ENCODE measurements around the gene SLIT3.

Gene SLIT3

GRCh38 chr5:169300468-169301385 is at the start of gene SLIT3:
Gene SLIT3 (minus strand): TSS chr5:169301139. CDS start chr5:169300709, 430 bp downstream.
- DNase-seq (ENCODE audit: low spot score) = no peak

DNA sequence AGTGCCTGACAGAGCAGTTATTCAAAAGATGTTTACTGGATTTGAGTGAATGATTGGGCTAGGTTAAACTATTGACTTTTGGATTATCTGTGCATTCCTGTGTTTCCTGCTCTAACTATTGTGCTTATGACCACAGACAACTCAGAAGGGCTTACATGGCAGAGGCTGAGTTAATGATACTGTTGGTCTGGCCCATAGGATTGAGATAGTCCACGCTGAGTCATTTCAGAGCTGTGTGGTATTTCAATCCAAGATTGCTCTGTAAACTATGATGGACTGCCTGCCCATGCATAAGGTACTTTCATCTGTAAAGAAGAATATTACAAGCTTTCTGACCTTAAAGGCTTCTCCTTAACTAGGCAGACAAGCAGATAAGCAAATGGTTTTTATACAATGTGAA is 49.1 kb upstream of the SLIT3 start:
- no peak for DNase-seq (ENCODE audit: low spot score)

- no peak for DNase-seq (ENCODE audit: low spot score)
Measured at GRCh38 chr5:169347786-169348185, 46.8 kb upstream of the SLIT3 start.

- DNase-seq (ENCODE audit: low spot score) = no peak
Measured at GRCh38 chr5:169344629-169345028, 43.7 kb upstream of the SLIT3 start.

DNA sequence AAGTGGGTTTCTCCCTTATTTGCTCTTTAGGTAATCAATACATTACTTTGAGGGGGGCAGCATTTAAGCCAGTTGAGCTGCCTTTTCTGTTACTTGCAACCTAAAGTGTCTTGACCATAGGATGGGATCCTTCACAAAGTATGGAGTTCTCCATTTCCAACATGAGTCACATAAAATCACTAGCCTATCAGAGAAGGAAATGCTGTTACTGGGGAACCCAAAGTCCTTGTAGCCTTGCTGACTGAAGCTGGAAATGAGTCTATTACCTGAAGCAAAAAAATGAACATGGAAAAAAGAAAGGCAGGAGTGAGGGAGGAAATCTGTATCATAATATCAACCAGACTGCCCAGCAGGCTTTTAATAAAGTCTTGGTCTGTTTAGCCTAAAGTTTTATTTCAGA is 42.8 kb upstream of the SLIT3 start:
- no peak for DNase-seq (ENCODE audit: low spot score)

DNA sequence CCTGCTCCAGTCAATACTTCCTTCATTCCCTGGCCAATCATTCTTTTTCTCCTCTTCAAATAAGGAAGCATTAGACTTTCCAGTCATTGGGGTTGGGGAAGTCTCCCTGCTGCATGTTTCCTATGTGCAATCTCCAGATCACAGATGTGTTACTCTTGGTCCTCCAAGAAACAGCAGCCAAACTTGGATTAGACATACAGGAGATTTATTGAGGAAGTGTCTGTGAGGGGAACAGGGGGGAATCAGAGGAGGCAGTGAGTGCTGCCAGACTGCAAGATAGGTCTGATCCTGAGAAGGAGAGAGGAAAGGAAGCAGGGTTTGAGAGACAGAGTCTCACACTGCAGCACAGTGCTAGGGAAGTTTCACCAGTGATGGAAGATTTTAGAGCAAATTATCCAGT is 40.6 kb upstream of the SLIT3 start:
- DNase-seq (ENCODE audit: low spot score) = no peak

- DNase-seq (ENCODE audit: low spot score) = no peak
Measured at GRCh38 chr5:169339869-169340268, 38.9 kb upstream of the SLIT3 start.

GRCh38 chr5:169336242-169336641 is 35.3 kb upstream of the SLIT3 start:
- no peak for DNase-seq (ENCODE audit: low spot score)

DNA sequence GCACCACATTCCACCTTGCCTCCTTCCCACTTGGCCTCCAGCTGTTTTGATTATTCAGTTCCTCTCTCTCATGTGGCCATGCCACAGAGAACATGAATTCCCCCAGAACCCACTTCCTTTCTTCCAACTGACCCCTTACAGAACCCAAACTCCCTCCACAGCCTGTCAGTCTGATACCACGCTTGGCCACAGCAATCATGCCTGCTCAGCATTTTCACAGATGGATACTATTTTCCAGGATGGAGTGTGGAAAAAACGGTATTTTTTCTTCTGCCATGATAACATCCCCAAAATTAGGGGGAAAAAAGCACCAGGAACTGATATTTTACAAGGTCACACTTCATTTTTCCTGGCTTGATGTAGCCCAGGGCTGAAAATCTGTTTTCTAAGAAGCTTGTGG is 34.9 kb upstream of the SLIT3 start:
- DNase-seq (ENCODE audit: low spot score) = no peak

DNA sequence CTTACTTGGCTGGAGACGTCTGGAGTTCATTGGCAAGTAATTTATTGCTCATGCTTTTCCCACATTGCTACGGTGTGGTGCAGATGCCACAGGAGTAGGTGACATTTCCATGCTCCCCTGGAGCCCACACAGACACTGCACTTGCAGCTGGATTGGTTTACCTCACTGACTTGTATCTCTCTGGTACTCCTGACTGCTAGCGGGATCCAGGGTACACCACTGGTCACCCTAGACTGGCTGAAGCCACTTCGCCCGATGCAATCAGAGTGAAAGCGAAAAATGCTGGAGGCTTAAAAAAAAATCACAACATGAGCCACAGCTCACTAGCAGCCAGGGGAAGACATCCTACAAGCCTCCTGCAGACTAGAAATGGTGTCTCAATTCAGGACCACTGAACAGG is 32.6 kb upstream of the SLIT3 start:
- DNase-seq (ENCODE audit: low spot score) = no peak

- DNase-seq (ENCODE audit: low spot score) = no peak
Measured at GRCh38 chr5:169331292-169331852, 30.4 kb upstream of the SLIT3 start.

- no peak for DNase-seq (ENCODE audit: low spot score)
Measured at GRCh38 chr5:169328401-169328800, 27.5 kb upstream of the SLIT3 start.

DNA sequence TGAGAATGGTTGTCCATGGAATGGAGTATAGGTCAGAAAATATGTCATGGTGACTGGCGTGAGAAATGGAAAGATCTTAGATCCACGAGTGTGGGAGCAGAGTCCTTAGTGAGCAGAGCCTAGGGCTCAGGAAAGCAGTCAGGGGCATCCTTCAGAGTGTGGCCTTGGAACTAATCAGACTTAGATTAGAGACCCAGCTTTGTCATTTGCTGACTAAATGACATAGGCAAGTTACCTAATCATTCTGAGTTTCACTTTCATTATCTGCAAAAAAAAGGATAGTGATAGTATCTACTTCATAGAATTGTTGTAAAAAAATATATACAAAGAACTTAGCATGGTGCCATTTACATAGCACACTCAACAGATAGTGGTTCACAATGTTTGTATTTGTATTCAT is 24.3 kb upstream of the SLIT3 start:
- DNase-seq (ENCODE audit: low spot score) = no peak

GRCh38 chr5:169318556-169318955 is 17.6 kb upstream of the SLIT3 start:
- DNase-seq (ENCODE audit: low spot score) = no peak

DNA sequence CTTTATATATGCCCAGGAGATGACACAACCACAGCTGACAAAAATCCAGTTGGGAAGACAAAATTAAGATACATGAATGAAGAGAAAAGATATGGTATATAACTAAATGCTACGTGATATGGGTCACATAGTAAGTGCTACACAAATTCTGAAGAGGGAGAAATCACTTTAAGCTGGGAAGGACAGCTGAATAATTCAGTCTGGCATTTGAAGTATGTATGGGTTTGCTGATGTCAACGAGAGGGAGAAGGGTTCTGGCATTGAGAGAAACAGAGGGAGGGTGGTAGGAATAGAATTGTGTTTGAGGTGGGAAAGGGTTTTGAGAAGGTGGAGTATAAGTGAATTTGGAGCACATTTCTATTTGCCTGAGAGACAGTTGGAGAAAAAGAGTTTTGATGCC is 6.7 kb upstream of the SLIT3 start:
- no peak for DNase-seq (ENCODE audit: low spot score)

DNA sequence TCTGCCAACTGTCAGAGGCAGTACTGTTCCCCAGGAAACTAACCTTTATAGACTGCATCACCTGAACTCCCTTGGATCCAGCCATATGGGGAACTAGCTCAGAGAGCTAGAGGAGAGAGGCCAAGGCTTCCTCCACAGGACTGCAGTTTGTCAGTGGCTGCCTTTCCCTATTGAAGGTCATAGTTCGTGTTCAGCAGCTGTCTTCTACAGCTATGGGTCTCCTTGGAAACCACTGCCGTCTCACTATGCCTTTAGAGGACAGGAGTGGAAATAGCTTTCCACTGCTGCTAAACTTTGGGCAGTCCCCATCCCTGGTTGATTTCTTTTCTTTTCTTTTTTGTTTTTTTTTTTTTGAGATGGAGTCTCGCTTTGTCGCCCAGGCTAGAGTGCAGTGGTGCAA is 4.4 kb upstream of the SLIT3 start:
- DNase-seq (ENCODE audit: low spot score) = no peak

DNA sequence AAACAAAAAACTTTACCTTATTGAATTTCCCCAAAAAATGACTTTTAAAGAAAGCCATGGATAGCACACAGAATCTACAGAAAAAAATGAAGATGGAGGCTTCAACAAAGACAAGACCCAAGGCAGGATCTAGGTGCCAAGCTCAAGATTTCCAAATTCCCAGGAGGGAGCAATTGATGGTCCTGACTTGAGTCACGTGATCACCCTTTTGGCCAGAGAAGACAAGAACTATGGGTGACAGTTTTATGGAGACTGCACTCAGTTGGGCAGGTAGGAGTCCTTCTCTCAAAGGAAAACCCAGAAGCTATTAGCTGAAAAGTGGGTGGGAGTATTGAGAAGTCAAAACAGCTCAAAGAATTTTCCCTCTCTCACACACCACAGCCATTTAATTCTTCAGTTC is 3.2 kb upstream of the SLIT3 start:
- no peak for DNase-seq (ENCODE audit: low spot score)

DNA sequence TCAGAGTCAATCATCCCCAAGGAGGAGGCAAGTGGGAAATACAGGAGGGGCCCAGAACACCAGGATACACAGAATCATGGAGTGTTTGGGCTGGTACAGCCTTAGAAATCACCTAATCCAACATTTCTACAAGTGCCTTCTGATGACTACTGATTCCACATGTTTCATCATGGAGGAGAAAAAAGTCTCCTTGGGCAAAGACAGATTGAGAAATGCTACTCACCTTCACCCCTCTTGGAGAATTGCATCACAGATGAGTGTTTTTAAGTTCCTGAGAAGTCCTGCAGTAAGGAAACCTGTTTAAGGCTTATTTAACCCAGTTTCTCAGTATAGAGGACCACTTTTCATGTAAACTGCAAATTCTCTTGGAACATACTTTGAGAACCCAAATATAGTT is 2.2 kb upstream of the SLIT3 start:
- no peak for DNase-seq (ENCODE audit: low spot score)

GRCh38 chr5:169302491-169303118 is 1.7 kb upstream of the SLIT3 start:
- DNase-seq (ENCODE audit: low spot score) = peak; percentile 64

- no peak for DNase-seq (ENCODE audit: low spot score)
Measured at GRCh38 chr5:169301986-169302385, 1.0 kb upstream of the SLIT3 start.

- DNase-seq (ENCODE audit: low spot score) = no peak
Measured at GRCh38 chr5:169301386-169301934, 521 bp upstream of the SLIT3 start.

DNA sequence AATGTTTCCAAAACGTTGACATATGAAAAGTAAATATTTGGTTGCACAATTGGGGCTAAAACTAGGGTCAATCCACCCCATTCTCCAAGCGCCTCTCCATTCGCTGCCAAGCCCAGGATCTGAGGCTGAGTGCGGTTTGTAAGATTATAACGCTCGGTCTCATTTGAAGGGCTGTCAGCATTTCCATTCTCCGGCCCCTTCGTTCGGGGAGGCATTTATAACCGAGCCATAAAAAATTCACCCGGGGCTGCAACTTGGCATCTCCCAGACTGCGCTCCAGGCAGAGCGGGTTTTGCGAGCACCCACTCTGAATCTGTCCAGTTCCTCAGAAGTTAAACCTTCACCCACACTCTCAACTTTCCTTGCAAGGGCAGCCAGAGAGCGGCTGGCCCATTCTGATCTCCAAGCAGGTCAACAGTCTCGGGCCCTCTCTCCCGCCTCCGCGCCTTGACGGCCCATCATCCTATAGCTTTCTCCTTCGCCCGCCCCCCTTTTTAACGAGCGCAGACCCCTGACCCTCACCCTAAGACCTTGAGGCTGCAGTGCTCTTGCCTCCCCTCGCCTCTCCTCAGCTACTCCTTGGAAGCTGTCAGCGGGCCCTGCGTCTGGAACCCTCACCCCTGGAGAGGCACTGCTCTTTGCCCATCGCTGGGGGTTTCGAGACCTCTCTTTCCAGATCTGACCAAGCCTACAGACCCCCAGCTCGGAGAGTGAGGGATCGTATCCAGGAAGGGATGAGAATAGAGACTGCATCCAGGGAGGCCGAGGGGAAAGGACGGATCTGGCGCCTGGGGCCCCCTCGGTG is 1.1 kb downstream of the SLIT3 start:
- no peak for DNase-seq (ENCODE audit: low spot score)
